A549 (cell line): ENCODE data around the gene CALN1.

Source experiments
- BHLHE40 ChIP-seq: IDR thresholded peaks from 2 replicates; pipeline ENCODE4 v1.6.1; 2012; ENCODE audit warnings: low read depth, low read length, inconsistent platforms
- TF ChIP-seq, protein P1 (sequence below): fragments of >200 bp; sonication (Bioruptor Twin); formaldehyde crosslinking; IDR thresholded peaks from 3 replicates; pipeline ENCODE4 v1.5.1; 2016

DNA sequence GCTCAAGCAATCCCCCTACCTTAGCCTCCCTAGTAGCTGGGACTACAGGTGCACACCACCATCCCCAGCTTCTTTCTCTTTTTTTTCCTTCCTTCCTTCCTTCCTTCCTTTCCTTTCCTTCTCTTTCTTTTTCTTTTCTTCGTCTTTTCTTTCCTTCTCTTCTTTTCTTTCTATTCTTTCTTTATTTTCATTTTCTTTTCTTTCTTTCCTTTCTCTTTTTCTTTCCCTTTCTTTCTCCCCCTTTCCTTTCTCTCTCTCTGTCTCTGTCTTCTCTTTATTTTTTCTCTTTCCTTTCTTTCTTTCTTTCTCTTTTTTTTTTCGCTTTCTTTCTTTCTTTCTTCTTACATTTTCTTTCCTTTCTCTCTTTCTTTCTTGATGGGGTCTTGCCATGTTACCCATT, 658.9 kb downstream of the CALN1 start:
- TF ChIP-seq, protein P1, sequence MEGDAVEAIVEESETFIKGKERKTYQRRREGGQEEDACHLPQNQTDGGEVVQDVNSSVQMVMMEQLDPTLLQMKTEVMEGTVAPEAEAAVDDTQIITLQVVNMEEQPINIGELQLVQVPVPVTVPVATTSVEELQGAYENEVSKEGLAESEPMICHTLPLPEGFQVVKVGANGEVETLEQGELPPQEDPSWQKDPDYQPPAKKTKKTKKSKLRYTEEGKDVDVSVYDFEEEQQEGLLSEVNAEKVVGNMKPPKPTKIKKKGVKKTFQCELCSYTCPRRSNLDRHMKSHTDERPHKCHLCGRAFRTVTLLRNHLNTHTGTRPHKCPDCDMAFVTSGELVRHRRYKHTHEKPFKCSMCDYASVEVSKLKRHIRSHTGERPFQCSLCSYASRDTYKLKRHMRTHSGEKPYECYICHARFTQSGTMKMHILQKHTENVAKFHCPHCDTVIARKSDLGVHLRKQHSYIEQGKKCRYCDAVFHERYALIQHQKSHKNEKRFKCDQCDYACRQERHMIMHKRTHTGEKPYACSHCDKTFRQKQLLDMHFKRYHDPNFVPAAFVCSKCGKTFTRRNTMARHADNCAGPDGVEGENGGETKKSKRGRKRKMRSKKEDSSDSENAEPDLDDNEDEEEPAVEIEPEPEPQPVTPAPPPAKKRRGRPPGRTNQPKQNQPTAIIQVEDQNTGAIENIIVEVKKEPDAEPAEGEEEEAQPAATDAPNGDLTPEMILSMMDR: no peak
- no peak for TF ChIP-seq BHLHE40
